ENCODE measurements around the gene RNF175.

The RNF175 gene

DNA sequence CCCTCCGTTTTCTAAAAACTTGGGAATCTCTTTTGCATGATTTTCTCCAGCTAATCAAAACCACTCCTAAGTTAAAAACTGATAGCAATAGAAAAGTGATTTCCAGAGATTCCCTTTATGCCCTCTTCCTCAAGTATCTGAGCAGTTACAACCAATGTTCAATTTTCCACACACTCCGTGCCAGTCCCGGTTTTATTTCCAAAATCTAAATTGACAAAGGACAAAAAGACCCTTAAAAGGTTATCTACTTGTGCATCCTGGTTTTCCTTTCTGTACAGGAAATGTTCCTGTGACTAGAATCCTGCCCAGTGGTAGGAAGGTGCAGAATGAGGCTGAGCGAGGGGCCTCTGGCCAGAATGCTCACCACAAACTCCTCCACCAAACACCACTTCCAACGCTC, 27.8 kb upstream of the RNF175 start:
- no peak overlapping the region for H3K4me3 ChIP-seq (ENCODE audit: low read depth, low read length)
- H3K9me3 ChIP-seq, result no peaks in the 10 kb centered on the region
- no peaks in the 10 kb centered on the region for H3K36me3 ChIP-seq
- H3K27me3 ChIP-seq, result peaks cover 77% of the 10 kb centered on the region
- TF ChIP-seq CTCF (IDR thresholded peaks at IDR 0.05; ENCODE audit: low read depth, low read length), result no peak
- H3K4me1 ChIP-seq, result no peaks in the 10 kb centered on the region
- DNase-seq, result no peak

DNA sequence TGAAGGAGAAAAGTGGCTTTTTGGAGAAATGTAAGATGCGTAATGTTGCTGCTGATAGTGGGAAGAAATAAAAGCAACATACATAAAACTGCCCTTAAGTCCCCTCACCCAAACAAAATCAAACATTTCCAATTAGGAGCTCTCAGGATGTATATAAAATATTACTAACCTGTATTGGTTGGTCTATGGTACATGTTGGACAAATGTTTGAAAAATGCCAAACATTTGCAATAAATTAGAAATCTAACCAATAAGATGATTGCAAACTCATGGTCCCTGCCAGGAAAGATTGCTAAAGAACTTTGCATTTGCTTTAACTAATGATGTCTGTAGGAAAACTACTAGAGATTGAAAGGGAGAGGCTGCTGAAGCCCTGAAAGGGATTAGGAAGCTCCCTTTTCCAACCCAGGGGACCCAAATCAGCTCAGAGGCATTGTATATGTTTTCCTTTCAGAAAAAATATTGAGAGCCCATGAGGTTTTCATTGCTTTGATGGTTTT, 27.3 kb upstream of the RNF175 start:
- Histone ChIP-seq H3K36me3 (no peaks in the 10 kb centered on the region), H3K27me3 (peaks cover 75% of the 10 kb centered on the region), H3K4me1 (no peaks in the 10 kb centered on the region), H3K4me3 (ENCODE audit: low read depth, low read length) (no peak overlapping the region), H3K9me3 (no peaks in the 10 kb centered on the region)
- no peak for TF ChIP-seq CTCF (IDR thresholded peaks at IDR 0.05; ENCODE audit: low read depth, low read length)
- no peak for DNase-seq

GRCh38 chr4:153785910-153786721, 26.3 kb upstream of the RNF175 start:
- Histone ChIP-seq H3K4me3 (ENCODE audit: low read depth, low read length) (no peak overlapping the region), H3K27me3 (peaks cover 72% of the 10 kb centered on the region), H3K36me3 (no peaks in the 10 kb centered on the region), H3K4me1 (no peaks in the 10 kb centered on the region), H3K9me3 (no peaks in the 10 kb centered on the region)
- DNase-seq, result no peak
- TF ChIP-seq CTCF (IDR thresholded peaks at IDR 0.05; ENCODE audit: low read depth, low read length), result peak; percentile 55

DNA sequence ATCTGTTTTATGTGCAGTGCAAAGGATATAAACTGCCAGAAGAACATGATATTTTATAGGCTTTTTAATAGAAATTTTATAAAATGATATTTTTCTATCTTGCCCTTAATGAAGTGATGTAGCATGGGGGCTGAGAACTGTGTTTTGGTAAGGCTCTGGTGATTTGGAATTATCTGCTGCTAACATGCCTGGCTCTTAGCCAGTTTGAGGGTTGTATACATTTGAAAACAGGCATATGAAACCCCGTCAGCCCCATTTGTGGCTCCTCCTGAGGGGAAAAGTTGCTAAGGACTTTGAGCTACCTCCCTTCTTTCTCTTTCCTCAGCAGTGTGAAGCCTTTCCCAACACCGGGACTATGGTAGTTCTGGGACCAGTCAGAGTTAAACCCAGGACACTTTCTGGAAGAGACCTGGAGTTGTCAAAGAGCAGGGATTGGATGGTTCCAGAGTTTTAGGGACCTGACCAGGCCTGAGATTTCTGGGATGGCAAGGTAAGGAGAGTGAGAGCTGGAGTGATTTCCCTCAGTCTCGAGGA, 24.4 kb upstream of the RNF175 start:
- Histone ChIP-seq H3K4me1 (no peaks in the 10 kb centered on the region), H3K9me3 (no peaks in the 10 kb centered on the region), H3K36me3 (no peaks in the 10 kb centered on the region), H3K27me3 (peaks cover 63% of the 10 kb centered on the region), H3K4me3 (ENCODE audit: low read depth, low read length) (no peak overlapping the region)
- TF ChIP-seq CTCF (IDR thresholded peaks at IDR 0.05; ENCODE audit: low read depth, low read length), result no peak
- DNase-seq, result no peak

DNA sequence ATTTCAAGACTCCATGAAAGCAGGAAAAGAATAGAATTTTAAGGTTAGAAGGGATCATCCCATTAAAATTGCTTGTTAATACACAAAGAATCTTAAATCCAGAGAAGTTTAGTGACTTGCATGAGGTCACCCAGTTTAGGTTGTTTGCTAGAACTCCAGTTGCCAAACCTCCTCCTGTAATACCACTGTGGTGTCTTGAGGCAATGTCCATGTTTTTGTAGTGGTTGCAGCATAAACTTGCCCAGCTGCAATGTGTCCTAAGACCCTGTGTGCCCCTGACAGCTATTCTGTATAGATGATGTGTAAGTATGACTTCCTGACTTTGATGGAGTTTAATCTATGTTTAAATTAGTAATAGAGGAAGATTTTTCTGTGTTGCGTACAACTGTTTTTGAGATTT, 22.8 kb upstream of the RNF175 start:
- peaks cover 46% of the 10 kb centered on the region for H3K27me3 ChIP-seq

More for the DNA sequence above, 22.8 kb upstream of the RNF175 start:
- H3K36me3 ChIP-seq, result no peaks in the 10 kb centered on the region
- no peak overlapping the region for H3K4me3 ChIP-seq (ENCODE audit: low read depth, low read length)
- H3K9me3 ChIP-seq, result no peaks in the 10 kb centered on the region
- DNase-seq, result no peak
- no peak for TF ChIP-seq CTCF (IDR thresholded peaks at IDR 0.05; ENCODE audit: low read depth, low read length)
- H3K4me1 ChIP-seq, result no peaks in the 10 kb centered on the region
